Suprapubic skin (tissue), 4 donors: ENCODE measurements around the gene MMP3. TPM values are rescaled to one million over a fixed set of nuclear protein-coding genes. Genes with fewer than 3 reads are reported as not detected.
"Not testable (repeated sequence)": the region's sequence is repeated elsewhere in the genome, so short reads cannot be mapped to it uniquely, and the experiment has no call there.

Source experiments
- DNase-seq, 2 donors: peaks; one replicate each; pipeline ENCODE4 v3.0.0-alpha.2; 2019; ENCODE audit warnings: low spot score in 2 of 2
- H3K27ac ChIP-seq: fragments of 200-600 bp; sonication (generic); one replicate; pipeline ENCODE4 v1.5.1; 2019
- H3K27me3 ChIP-seq: fragments of 200-600 bp; sonication (generic); one replicate; pipeline ENCODE4 v1.5.1; 2019
- H3K36me3 ChIP-seq: fragments of 200-600 bp; sonication (generic); one replicate; pipeline ENCODE4 v1.5.1; 2019
- H3K4me1 ChIP-seq: fragments of 200-600 bp; sonication (generic); one replicate; pipeline ENCODE4 v1.5.1; 2019
- H3K4me3 ChIP-seq: fragments of 200-600 bp; sonication (generic); one replicate; pipeline ENCODE4 v1.5.1; 2019; ENCODE audit warnings: mild to moderate bottlenecking
- H3K9me3 ChIP-seq: fragments of 200-600 bp; sonication (generic); one replicate; pipeline ENCODE4 v1.5.1; 2019
- CTCF ChIP-seq, 2 donors: fragments of 200-600 bp in 1 of 2; fragments of 450-650 bp in 1 of 2; sonication (generic) in 1 of 2; IDR thresholded peaks; one replicate each; pipeline ENCODE4 v1.5.1; 2016 to 2019; ENCODE audit warnings: antibody characterized with exemption in 2 of 2, mild to moderate bottlenecking in 1 of 2, moderate library complexity in 1 of 2
- EP300 ChIP-seq: sonication (generic); formaldehyde crosslinking; IDR thresholded peaks from one replicate; pipeline ENCODE4 v1.6.1; 2017; ENCODE audit warnings: antibody characterized with exemption
- POLR2A ChIP-seq, 2 donors: fragments of 450-650 bp; IDR thresholded peaks; one replicate each; pipeline ENCODE4 v1.6.1; 2017; ENCODE audit warnings: antibody characterized with exemption in 2 of 2, mild to moderate bottlenecking in 2 of 2, moderate library complexity in 2 of 2
- POLR2AphosphoS5 ChIP-seq, 3 donors: sonication (generic); formaldehyde crosslinking; IDR thresholded peaks; one replicate each; pipeline ENCODE4 v1.6.1; 2017; ENCODE audit warnings: antibody characterized with exemption in 3 of 3
- WGBS: methylation state at CpG from one replicate; pipeline ENCODE4 v1.1.5; 2018; 5-methylcytosine and 5-hydroxymethylcytosine counted together
- total RNA-seq, 4 donors: library from RNA; depleted of rRNA; stranded (reverse); fragments of >200 nt; gene quantifications; one replicate each; pipeline ENCODE4 v1.1.0, GENCODE V29; 2016

Gene MMP3
- total RNA-seq, 4 donors from 2014 or later, result 1.4 to 17.2 (median 4.6) TPM

GRCh38 chr11:102879801-102880200 is 36.4 kb upstream of the MMP3 start:
- WGBS, result 88% methylated on average over 5 of the region's 5 CpGs
- no peak for DNase-seq
- Histone ChIP-seq H3K27me3 (no peaks in the 10 kb centered on the region), H3K4me1 (no peaks in the 10 kb centered on the region), H3K27ac (no peak overlapping the region), H3K36me3 (no peaks in the 10 kb centered on the region), H3K4me3 (no peak overlapping the region), H3K9me3 (no peaks in the 10 kb centered on the region)
- TF ChIP-seq EP300 (no peak), POLR2A (IDR thresholded peaks at IDR 0.05) (no peak), CTCF (IDR thresholded peaks at IDR 0.05) (no peak), POLR2AphosphoS5 (IDR thresholded peaks at IDR 0.05) (no peak)

GRCh38 chr11:102878595-102878994 is 35.2 kb upstream of the MMP3 start:
- TF ChIP-seq POLR2A (IDR thresholded peaks at IDR 0.05), result no peak
- no peak for TF ChIP-seq CTCF (IDR thresholded peaks at IDR 0.05)
- no peak for TF ChIP-seq EP300
- TF ChIP-seq POLR2AphosphoS5 (IDR thresholded peaks at IDR 0.05), result no peak
- H3K27ac ChIP-seq, result no peak overlapping the region
- WGBS, result 90% methylated on average over 2 of the region's 2 CpGs

GRCh38 chr11:102874852-102875251 is 31.4 kb upstream of the MMP3 start, which contains the start of gene MMP12:
Gene MMP12 (minus strand): TSS chr11:102874982. CDS start chr11:102874937, 45 bp downstream.
- Histone ChIP-seq H3K36me3 (no peaks in the 10 kb centered on the region), H3K4me3 (no peak within 1 kb of the TSS), H3K9me3 (no peaks in the 10 kb centered on the region), H3K4me1 (no peaks in the 10 kb centered on the region), H3K27ac (no peak within 1 kb of the TSS), H3K27me3 (no peaks in the 10 kb centered on the region)
- WGBS, result 71% methylated on average over 4 of the region's 4 CpGs
- no peak for TF ChIP-seq POLR2A (IDR thresholded peaks at IDR 0.05)
- TF ChIP-seq EP300, result no peak
- TF ChIP-seq POLR2AphosphoS5 (IDR thresholded peaks at IDR 0.05), result no peak
- no peak for TF ChIP-seq CTCF (IDR thresholded peaks at IDR 0.05)
- DNase-seq, result no peak

More at GRCh38 chr11:102878595-102878994, 35.2 kb upstream of the MMP3 start:
- H3K27me3 ChIP-seq, result no peaks in the 10 kb centered on the region
- DNase-seq, result no peak
- no peaks in the 10 kb centered on the region for H3K36me3 ChIP-seq
- H3K4me3 ChIP-seq, result no peak overlapping the region
- no peaks in the 10 kb centered on the region for H3K9me3 ChIP-seq
- no peaks in the 10 kb centered on the region for H3K4me1 ChIP-seq

- not testable (repeated sequence) for H3K9me3 ChIP-seq, H3K36me3 ChIP-seq, H3K27me3 ChIP-seq, H3K4me3 ChIP-seq, DNase-seq, H3K4me1 ChIP-seq, H3K27ac ChIP-seq
- 78% methylated on average over 8 of the region's 8 CpGs for WGBS
Observed at GRCh38 chr11:102869354-102869964, 26.1 kb upstream of the MMP3 start.

GRCh38 chr11:102868339-102868738 is 24.9 kb upstream of the MMP3 start:
- no peak for TF ChIP-seq POLR2AphosphoS5 (IDR thresholded peaks at IDR 0.05)
- no peak for TF ChIP-seq POLR2A (IDR thresholded peaks at IDR 0.05)
- TF ChIP-seq EP300, result no peak
- TF ChIP-seq CTCF (IDR thresholded peaks at IDR 0.05), result no peak
- Histone ChIP-seq H3K4me3 (no peak overlapping the region), H3K27ac (no peak overlapping the region), H3K4me1 (no peaks in the 10 kb centered on the region), H3K27me3 (no peaks in the 10 kb centered on the region), H3K36me3 (no peaks in the 10 kb centered on the region), H3K9me3 (no peaks in the 10 kb centered on the region)
- 37% methylated on average over 3 of the region's 3 CpGs for WGBS
- no peak for DNase-seq

- Histone ChIP-seq H3K4me1 (no peaks in the 10 kb centered on the region), H3K4me3 (no peak overlapping the region), H3K36me3 (no peaks in the 10 kb centered on the region), H3K9me3 (no peaks in the 10 kb centered on the region), H3K27me3 (no peaks in the 10 kb centered on the region), H3K27ac (no peak overlapping the region)
- TF ChIP-seq POLR2A (IDR thresholded peaks at IDR 0.05) (no peak), POLR2AphosphoS5 (IDR thresholded peaks at IDR 0.05) (no peak), CTCF (IDR thresholded peaks at IDR 0.05) (no peak), EP300 (no peak)
- no peak for DNase-seq
- WGBS, result 82% methylated on average over 1 of the region's 1 CpG
Observed at GRCh38 chr11:102864724-102865123, 21.3 kb upstream of the MMP3 start.
